ENCODE results near the gene BBX. TPM values are rescaled to one million over a fixed set of nuclear protein-coding genes. Genes with fewer than 3 reads are reported as not detected.
A peak's percentile ranks its signal among the peaks of the same experiment; 100 is the strongest.

Gene BBX
- polyA plus RNA-seq, 1 donor from 2014 or later, result 23.8 TPM

- TF ChIP-seq, protein P1, sequence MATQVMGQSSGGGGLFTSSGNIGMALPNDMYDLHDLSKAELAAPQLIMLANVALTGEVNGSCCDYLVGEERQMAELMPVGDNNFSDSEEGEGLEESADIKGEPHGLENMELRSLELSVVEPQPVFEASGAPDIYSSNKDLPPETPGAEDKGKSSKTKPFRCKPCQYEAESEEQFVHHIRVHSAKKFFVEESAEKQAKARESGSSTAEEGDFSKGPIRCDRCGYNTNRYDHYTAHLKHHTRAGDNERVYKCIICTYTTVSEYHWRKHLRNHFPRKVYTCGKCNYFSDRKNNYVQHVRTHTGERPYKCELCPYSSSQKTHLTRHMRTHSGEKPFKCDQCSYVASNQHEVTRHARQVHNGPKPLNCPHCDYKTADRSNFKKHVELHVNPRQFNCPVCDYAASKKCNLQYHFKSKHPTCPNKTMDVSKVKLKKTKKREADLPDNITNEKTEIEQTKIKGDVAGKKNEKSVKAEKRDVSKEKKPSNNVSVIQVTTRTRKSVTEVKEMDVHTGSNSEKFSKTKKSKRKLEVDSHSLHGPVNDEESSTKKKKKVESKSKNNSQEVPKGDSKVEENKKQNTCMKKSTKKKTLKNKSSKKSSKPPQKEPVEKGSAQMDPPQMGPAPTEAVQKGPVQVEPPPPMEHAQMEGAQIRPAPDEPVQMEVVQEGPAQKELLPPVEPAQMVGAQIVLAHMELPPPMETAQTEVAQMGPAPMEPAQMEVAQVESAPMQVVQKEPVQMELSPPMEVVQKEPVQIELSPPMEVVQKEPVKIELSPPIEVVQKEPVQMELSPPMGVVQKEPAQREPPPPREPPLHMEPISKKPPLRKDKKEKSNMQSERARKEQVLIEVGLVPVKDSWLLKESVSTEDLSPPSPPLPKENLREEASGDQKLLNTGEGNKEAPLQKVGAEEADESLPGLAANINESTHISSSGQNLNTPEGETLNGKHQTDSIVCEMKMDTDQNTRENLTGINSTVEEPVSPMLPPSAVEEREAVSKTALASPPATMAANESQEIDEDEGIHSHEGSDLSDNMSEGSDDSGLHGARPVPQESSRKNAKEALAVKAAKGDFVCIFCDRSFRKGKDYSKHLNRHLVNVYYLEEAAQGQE (IDR thresholded peaks at IDR 0.05; ENCODE audit: borderline replicate concordance), result peak; percentile 47
- TF ChIP-seq MXI1 (conservative IDR thresholded peaks at IDR 0.05; ENCODE audit: poor library complexity, severe bottlenecking), result no peak
- H3K9me2 ChIP-seq (ENCODE audit: insufficient read depth, low read length), result no peaks in the 10 kb centered on the region
- peaks cover 4% of the 10 kb centered on the region for H3F3A ChIP-seq (ENCODE audit: insufficient read depth, low read length, poor library complexity, severe bottlenecking)
- no peaks in the 10 kb centered on the region for H3K36me3 ChIP-seq (ENCODE audit: insufficient read depth, low read length)
- no peaks in the 10 kb centered on the region for H4K20me1 ChIP-seq (ENCODE audit: insufficient read depth)
- H3K79me2 ChIP-seq (replicated peaks; ENCODE audit: insufficient read depth, low read length), result no peaks in the 10 kb centered on the region
- H3K9ac ChIP-seq (ENCODE audit: low read length), result no peak overlapping the region
- peak overlapping the region; percentile 15 for H3K27ac ChIP-seq (ENCODE audit: low read length)
- H3K4me3 ChIP-seq (ENCODE audit: low read length), result no peak overlapping the region
- H3K4me2 ChIP-seq (ENCODE audit: low read length), result no peak overlapping the region
- H2AFZ ChIP-seq (ENCODE audit: low read depth, low read length), result no peak overlapping the region
- H3K9me3 ChIP-seq (ENCODE audit: low read length), result no peaks in the 10 kb centered on the region
- H3K27me3 ChIP-seq (ENCODE audit: insufficient read depth, low read depth, low read length), result no peaks in the 10 kb centered on the region
Measured at GRCh38 chr3:107684431-107684925, 161.7 kb downstream of the BBX start.

DNA sequence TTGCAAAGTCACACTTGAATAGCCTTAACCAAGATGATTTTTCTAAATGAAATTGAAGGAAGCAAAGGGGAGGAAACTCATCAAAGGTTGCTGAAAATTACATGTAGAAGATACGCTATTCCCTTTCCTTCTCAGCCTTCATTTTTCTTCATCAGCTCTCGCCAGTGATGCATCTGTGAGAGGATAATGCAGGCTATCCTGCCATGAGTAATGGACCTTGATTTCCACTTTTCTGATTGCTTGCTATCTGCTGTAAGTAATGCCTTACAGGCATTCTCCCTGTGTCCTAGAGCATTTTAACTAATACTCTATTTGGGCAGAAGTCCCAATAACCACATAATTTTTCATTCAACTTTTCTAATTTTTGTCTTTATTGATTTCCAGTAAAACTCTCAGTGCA, 162.6 kb downstream of the BBX start:
- no peak overlapping the region for H2AFZ ChIP-seq (ENCODE audit: low read depth, low read length)
- H3K27ac ChIP-seq (ENCODE audit: low read length), result peak overlapping the region; percentile 15
- no peaks in the 10 kb centered on the region for H4K20me1 ChIP-seq (ENCODE audit: insufficient read depth)
- peak overlapping the region; percentile 11 for H3K4me3 ChIP-seq (ENCODE audit: low read length)
- peak; percentile 61 for TF ChIP-seq POLR2AphosphoS5 (IDR thresholded peaks at IDR 0.05)
- TF ChIP-seq SMC3 (conservative IDR thresholded peaks at IDR 0.05; ENCODE audit: poor library complexity), result no peak
- H3K79me2 ChIP-seq (replicated peaks; ENCODE audit: insufficient read depth, low read length), result no peaks in the 10 kb centered on the region
- H3K27me3 ChIP-seq (ENCODE audit: insufficient read depth, low read depth, low read length), result no peaks in the 10 kb centered on the region
- H3K9me3 ChIP-seq (ENCODE audit: low read length), result no peaks in the 10 kb centered on the region
- no peak overlapping the region for H3K9ac ChIP-seq (ENCODE audit: low read length)
- no peak overlapping the region for H3K4me2 ChIP-seq (ENCODE audit: low read length)
- no peaks in the 10 kb centered on the region for H3K36me3 ChIP-seq (ENCODE audit: insufficient read depth, low read length)
- peaks cover 4% of the 10 kb centered on the region for H3F3A ChIP-seq (ENCODE audit: insufficient read depth, low read length, poor library complexity, severe bottlenecking)
- H3K9me2 ChIP-seq (ENCODE audit: insufficient read depth, low read length), result no peaks in the 10 kb centered on the region

DNA sequence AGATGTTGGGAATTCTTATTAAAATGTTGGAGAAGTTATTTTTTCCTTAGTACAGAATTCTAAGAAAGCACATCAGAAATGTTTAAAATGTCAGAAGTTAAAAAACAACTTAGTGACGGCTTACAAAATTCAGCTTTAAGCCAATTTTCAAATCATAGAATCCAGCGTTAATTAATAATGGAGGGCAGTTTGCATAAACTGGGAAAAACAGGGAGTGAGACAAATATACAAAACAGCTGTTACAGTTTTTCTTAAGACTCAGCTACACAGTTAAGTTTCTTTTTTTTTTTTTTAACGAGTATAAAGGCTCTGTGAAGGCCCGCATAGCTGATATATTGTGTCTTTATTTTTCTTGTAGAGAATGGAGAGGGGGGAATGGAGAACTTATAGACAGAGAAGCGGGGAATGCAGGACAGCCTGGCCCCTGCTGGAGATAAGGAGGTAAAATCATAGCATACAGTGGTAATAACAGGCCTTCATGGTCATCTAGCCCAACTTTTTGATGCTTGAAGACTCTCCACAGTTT, 164.4 kb downstream of the BBX start:
- Histone ChIP-seq H3K4me3 (ENCODE audit: low read length) (no peak overlapping the region), H3K4me2 (ENCODE audit: low read length) (no peak overlapping the region), H4K20me1 (ENCODE audit: insufficient read depth) (no peaks in the 10 kb centered on the region), H3K27ac (ENCODE audit: low read length) (no peak overlapping the region), H3K9me2 (ENCODE audit: insufficient read depth, low read length) (no peaks in the 10 kb centered on the region), H3F3A (ENCODE audit: insufficient read depth, low read length, poor library complexity, severe bottlenecking) (peaks cover 4% of the 10 kb centered on the region), H2AFZ (ENCODE audit: low read depth, low read length) (no peak overlapping the region), H3K79me2 (replicated peaks; ENCODE audit: insufficient read depth, low read length) (no peaks in the 10 kb centered on the region), H3K9ac (ENCODE audit: low read length) (no peak overlapping the region), H3K36me3 (ENCODE audit: insufficient read depth, low read length) (no peaks in the 10 kb centered on the region), H3K9me3 (ENCODE audit: low read length) (no peaks in the 10 kb centered on the region), H3K27me3 (ENCODE audit: insufficient read depth, low read depth, low read length) (no peaks in the 10 kb centered on the region)
- no peak for TF ChIP-seq EZH2 (IDR thresholded peaks at IDR 0.05; ENCODE audit: borderline replicate concordance, insufficient read depth, low read length, poor library complexity, severe bottlenecking)
- TF ChIP-seq TAF1 (IDR thresholded peaks at IDR 0.05; ENCODE audit: low read depth), result no peak
- TF ChIP-seq EP300 (conservative IDR thresholded peaks at IDR 0.05; ENCODE audit: poor library complexity, severe bottlenecking), result no peak
- no peak for TF ChIP-seq CTCF (IDR thresholded peaks at IDR 0.05; ENCODE audit: poor library complexity, severe bottlenecking)
- TF ChIP-seq SMC3 (conservative IDR thresholded peaks at IDR 0.05; ENCODE audit: poor library complexity), result no peak
- no peak for TF ChIP-seq MXI1 (conservative IDR thresholded peaks at IDR 0.05; ENCODE audit: poor library complexity, severe bottlenecking)

Measured in neural cell (in vitro differentiated cells).